T-helper 2 cell (primary cell): ENCODE measurements around the gene RTN4.

ENCODE experiments used
- DNase-seq, 5 experiments: peaks; one replicate each; pipeline versions ENCODE4 v3.0.0 to v3.0.0-alpha.2; 2012 to 2022

The RTN4 gene

GRCh38 chr2:55033076-55033742 lies 17.0 kb downstream of the RTN4 start:
- peak in 1 of 5 experiments; percentile 52 for DNase-seq

DNA sequence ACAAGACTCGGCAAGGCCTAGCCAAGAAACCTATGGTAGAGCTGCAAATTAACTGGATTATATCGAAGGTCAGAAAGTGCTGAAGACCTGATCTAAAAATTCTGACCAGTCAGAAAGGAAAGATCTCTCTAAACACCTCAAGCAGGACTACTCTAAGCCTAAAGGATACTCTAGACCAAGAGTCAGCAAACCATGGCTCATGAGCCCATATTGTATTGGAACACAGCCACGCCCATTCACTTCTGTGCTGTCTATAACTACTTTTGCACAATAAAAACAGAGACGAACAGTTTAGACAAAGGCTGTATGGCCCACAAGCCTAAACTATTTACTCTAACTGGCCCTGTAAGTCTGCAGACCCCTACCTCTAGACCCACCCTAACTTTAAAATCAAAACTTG lies 18.7 kb downstream of the RTN4 start:
- DNase-seq, result no peak

DNA sequence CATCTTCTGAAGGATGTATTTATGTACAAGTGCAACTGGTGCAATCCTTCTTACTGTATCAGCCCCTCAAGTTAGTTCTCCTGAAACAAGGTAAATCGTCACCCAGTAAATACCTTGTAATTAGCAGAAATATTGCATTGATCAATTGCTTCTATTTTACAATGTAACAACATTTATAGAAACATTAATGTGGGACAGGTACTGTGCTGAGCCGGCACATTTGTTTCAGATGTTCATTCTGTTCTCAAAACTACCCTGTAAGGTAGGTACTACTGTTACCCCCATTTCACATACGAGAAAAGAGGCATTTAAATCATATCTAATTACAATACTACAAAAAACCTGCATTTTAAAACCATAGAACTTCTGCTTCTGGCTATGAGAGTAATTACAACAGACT lies 19.5 kb downstream of the RTN4 start:
- no peak for DNase-seq

DNA sequence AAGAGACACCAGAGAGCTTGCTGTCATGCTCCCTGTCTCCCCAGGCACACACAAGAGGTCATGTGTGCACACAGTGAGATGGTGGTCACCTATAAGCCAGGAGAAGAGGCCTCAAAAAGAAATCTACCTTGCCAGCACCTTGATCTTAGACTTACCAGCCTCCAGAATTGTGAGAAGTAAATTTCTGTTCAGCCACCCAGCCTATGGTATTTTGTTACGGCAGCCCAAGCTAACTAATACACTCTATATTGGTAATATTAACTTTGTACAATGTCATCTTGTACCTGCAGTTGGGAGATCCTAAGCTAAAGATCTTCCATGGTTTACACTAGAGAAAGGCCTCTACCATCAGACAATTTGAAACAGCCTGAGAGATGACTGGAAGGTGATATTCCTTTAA lies 21.2 kb downstream of the RTN4 start:
- DNase-seq, result no peak

DNA sequence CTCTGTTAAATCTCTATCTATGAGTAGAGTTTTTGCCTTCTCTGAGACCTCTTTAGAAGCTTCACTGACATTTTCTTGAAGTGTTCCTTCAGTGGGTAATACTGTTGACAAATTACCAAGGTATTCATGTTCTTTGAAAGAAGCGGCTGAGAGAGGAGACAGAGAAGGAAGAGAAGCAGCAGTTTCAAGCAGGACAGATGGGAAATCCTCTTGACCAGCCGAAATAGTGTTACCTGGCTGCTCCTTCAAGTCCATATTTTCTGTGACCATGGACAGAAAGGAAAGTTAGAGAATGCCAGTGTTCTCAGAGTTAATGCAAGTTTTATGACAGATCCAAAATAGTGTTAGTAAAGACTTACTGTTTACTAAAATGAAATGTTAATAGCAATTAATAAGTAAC lies 23.0 kb downstream of the RTN4 start:
- no peak for DNase-seq

DNA sequence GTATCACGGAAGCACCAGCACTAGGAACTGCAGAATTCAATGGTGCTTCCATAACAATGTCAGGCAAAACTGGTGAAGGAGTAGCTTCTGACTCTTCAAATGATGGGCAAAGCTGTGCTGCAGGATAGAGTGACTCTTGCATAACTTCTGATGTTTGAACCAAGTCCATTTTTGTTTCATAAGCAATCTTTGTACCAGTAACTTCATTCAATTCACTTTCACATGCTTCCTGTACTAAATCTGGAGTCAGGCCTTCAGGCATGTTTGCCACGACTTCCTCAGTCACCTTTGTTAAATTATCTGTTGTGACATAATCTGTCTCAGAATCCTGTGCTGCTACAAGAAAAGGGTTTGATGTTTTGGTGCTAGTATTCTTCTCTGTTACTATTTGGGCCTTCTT lies 24.0 kb downstream of the RTN4 start:
- DNase-seq, result no peak

DNA sequence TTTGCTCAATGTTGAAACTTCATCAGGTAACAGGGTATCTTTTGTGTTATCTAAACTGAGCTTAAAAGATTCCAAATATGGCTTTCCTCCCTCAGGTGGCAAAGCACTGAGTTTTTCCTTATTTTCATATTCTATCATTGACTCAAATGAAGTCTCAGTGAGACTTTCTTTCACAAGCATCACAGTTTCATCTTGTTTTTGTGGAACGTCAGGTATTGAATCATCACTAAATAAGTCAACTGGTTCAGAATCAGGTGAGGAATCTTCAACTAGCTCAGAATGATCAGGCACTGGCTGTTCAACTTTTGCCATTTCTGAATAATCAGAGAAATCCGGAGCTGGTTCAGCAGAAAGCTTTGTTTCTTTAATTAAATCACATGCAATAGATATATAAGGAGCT lies 24.6 kb downstream of the RTN4 start:
- DNase-seq, result peak in 1 of 5 experiments; percentile 30

DNA sequence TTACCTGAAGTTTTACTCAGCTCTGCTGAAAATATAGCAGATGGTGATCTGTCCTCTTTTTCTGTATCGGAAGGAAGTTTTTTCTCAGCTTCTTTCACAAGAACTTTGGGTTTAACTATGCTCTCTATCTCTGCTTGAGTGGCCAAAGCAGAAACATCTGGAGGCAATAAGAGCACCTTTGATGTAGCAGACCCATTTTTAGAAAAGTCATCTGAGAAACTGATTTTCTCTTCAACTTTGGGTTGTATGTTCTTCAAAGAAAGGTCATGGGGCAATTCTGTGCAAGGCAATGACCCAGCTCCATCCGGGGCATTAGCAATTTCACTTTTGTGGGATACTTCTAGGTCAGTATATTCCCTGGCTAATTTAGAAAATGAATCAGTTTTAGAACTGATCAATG lies 25.2 kb downstream of the RTN4 start:
- no peak for DNase-seq

DNA sequence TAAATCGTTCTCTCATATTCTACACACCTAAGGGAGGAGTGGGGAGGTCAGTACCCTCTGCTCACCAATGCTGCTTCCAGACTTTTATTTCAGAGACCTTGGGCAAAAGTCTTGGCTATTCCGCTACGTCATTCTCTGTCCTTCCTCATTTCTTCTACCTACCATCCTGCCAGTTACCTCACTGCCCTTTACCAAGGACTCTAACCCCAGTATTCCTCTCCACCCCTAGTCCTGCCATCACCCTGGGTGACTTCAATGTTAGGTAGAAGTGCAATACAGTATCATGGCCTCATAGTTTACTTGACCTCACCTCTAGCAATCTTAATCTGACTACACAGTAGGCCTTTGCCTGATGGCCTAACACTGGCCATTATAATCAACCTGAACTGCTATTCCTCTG lies 27.8 kb downstream of the RTN4 start:
- DNase-seq, result no peak

- DNase-seq, result no peak
Observed at GRCh38 chr2:55019526-55020258, 30.6 kb downstream of the RTN4 start.

- DNase-seq, result no peak
Observed at GRCh38 chr2:55018619-55019018, 31.6 kb downstream of the RTN4 start.

DNA sequence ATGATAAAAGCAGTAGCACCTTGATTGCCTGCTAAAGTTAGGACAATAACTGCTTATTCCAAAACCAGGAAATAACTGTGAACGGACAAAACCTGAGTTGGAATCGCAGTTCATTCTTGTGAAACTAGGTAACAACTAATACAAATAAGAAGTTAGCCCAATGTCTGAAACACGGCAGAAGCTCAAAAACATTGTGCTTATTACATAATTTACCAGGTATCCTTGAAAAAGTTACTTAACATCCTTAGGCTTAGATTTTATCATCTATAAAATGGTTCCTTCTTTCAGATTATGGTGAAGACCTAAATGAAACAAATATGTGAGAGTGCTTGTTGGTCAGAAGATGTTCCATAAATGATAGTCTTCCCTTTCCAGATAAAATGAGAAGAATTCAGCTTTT lies 32.4 kb downstream of the RTN4 start:
- DNase-seq, result no peak

DNA sequence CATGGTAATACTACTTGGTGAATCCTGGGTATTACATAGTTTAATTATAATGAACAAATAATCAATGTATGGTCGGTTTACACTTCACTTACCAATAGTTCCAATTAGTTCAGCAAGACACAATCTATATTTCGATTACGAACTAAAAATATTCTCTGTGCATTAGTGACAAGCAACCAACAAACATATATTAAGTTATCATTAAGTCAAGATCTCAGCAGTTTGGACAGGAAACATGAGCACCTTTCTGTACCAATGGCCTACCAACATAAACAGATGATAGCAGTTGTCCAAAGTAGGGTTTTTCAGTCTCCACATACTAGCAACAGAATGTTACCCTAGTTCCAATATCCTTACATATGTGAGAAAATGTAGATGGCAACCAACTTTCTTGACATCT lies 32.8 kb downstream of the RTN4 start:
- DNase-seq, result no peak

GRCh38 chr2:55014962-55015939 lies 35.0 kb downstream of the RTN4 start:
- peak in 2 of 5 experiments; percentile 12 to 58 for DNase-seq

DNA sequence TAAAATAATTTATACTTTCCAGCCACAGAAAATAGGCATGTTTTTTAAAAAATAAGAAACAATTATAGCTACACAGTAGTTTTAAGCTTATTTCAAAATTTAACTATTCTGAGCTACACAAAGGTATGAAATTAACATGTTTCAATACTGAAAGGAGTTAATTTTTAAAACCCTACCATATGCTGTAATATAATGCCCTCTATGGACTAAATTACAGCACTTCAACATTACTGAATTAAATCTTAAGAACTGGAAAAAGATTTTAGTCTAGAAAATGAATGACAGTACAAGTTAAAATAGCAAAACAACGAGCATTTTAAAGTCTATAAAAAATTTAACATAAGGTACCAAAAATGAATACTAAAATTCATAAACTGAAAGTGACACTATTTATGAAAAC lies 36.3 kb downstream of the RTN4 start:
- no peak for DNase-seq

DNA sequence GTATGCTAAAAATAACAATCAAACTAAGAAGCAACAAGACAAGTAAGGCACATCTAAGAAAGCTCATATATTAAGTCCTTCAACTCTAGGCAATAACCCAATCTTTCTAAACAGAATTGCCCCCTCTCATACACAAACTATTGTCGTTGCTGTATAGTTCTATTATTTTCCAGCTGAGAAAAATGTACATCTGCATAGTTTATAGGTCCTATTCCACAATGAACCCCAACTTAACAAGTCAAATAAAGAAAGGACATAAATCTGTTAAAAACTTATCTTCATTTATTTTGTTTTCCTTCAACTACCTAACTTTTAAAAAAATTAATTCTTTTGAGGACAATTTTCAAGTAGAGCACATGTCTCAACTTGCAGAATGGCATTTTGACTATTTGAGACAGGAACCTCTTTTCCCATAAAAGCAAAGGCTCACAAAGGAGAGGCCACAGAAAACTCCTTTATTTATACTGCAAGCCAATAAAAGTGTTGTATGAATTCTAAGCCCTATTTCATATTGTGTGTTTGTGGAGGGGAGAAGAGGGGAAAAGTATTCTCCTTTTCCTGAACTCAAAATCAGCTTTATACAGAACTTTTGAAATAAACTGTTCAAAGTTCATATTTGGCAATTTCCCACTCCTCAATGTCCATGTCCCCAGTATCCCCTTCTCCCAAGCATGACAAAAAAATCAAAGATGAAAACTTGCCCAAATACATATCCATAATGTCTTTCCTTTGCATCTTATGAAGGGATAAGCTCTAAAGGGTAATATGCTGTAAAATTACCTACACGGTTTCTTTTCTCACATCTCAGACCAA lies 37.4 kb downstream of the RTN4 start:
- DNase-seq, result no peak

DNA sequence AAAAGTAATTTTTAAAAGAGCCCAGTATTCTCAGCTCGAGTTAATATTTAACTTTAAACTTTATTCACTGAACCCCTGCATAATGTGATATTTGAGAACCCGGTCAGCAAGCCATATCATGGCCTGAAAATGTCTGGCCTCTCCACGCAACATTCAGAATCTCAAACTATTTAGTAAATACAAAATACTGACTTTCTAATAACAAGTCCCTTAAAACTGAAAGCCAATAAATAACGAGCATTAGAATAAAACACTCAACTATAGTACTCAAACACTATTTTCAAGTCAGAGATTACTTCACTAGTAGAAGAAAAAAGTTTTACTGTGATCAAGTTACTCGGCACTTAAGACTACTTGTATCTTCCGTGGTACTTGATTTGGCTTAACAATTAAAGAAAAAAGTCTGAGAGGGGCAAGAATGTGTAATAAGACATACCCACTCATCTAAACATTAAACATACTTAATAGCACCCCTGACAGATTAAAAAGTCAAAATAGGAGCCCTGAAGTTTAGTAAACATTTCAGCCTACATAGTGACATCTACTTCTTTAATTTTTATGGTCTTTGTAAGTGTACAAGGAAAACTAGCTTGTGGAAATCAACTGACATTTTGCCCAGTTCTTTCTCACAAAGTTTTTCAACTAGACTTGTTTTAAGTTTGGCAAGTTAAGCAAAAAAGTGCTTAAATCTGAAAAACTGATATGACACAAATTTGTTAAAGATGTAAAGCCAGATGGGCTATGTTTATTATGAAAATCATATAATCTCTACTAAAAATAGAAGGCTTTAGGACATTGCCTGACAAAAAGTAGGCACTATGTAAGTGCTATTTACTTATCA lies 38.2 kb downstream of the RTN4 start:
- DNase-seq, result no peak

GRCh38 chr2:55010915-55011314 lies 39.3 kb downstream of the RTN4 start:
- DNase-seq, result no peak

- peak in 3 of 5 experiments; percentile 25 to 83 (median 41) for DNase-seq
Observed at GRCh38 chr2:55010149-55010591, 40.1 kb downstream of the RTN4 start.

DNA sequence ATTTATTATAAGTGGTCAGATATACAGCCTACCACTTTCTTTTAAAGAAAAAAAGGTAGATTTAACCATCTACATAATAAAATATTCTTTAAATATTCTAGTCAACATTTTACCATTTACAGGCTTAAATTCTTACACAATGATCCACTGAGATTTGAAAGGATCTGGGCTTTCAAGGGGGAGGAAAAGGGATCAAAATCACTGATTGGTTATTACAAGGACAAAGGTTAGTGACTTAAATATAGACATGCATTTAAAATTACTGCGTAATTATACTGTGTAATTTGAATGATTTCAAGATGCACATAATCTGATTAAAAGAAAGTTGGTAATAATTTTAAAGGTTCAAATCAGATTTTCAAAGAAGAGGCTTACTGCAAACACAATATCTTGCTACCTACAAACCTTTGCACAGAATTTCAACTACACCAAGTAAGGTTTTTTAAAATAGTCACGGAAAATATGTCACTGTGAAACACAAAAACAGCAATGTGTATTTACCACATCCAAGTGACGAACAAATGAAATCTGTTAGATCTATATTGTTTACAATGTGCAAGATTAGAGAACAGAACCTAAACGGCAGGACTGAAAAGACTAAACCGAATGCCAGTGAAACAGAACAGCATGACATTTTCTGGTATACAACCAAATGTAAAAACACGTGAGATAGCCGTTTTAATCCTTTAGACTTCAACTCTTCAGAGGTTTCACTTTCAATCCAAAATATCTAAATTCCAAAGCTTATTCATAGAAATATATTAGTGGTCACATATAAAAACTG lies 40.8 kb downstream of the RTN4 start:
- peak in 1 of 5 experiments; percentile 68 for DNase-seq

DNA sequence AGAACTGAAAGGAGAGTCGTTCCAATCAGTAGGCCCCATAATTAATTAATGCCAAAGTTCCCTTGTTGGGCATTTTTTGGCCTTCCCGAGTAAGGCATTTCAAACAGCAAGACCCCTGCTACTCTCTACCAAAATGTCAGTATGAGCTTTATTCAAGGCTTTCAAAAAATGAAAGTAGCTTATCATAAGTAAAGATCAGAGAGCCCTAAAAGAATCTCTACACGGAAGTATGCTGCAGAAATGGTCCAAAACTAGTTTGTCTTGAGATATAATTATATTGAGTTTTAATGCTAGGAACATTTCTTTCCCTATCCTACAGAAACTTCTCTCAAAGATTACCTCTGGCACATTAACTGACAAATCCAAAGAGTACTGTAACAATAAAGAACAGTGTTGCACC lies 43.9 kb downstream of the RTN4 start:
- DNase-seq, result peak in 1 of 5 experiments; percentile 46
